ENCODE results near the gene CELF1.

GRCh38 chr11:47415949-47416472 lies 136.9 kb downstream of the CELF1 start:
- no peak for TF ChIP-seq CTCF (IDR thresholded peaks at IDR 0.05)
- no peak for TF ChIP-seq POLR2A (IDR thresholded peaks at IDR 0.05)
